GM19240 (cell line): ENCODE measurements around the gene TRMT112.
"Not testable (repeated sequence)": the region's sequence is repeated elsewhere in the genome, so short reads cannot be mapped to it uniquely, and the experiment has no call there.

ENCODE experiments used
- DNase-seq: peaks from one replicate; pipeline ENCODE4 v3.0.0; 2011; ENCODE audit warnings: low spot score; ENCODE audit not compliant: insufficient read length

Gene TRMT112

DNA sequence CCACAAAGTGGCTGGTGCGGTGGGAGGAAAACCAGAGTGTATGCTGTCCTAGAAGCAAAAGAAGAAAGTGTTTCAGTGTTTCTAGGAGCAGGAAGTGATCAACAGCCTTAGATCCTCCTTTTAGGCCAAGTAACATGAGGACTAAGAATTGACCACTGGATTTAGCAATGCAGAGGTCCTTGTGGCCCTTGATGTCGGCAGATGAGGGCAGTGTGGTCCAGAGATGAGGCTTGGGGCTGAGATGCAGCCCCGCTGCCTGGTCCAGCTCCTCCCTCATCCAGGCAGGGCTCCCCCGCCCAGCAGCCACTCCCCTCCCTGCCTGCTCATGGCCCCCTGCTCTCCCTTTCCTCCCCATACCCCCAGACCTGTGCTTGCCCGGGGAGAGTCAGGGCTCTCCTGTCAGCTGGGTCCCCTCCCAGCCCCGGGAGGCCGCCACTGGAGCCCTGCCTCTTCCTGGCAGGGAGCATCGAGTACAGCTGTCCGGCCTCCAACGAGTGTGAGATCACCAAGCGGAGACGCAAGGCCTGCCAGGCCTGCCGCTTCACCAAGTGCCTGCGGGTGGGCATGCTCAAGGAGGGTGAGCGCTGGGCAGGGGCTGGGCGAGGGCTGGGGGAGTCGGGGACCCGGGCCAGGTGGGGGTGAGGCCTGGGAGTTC lies 3.7 kb downstream of the TRMT112 start:
- DNase-seq, result no peak

DNA sequence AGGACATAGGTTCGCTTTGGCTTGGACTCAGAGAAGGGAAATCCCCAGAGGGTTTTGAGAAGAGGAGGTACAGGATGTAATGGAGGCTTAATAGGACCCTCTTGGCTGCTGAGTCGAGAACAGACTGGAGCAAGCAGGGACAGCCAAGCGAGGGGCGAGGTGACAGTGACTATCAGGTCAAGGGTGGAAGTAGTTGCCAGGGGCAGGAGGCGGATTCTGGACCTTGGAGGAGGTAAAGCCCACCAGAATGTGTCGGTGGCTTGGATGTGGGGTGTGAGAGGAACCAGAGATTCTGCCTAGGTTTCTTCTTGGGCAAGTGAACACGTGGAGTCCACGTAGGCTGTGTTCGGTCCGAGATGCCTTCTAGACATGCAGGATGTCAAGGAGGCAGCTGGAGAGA lies 4.4 kb downstream of the TRMT112 start:
- DNase-seq, result no peak

DNA sequence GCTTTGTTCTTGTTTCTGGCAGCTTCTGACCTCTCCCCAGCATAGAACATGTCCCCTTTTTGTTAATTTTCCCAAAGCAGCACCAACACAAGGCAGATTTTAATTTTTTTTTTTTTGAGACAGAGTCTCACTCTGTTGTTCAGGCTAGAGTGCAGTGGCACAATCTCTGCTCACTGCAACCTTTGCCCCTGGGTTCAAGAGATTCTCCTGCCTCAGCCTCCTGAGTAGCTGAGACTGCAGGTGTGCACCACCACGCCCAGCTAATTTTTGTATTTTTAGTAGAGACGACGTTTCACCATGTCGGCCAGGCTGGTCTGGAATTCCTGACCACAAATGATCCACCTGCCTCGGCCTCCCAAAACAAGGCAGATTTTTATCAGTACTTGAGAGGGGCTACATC lies 9.6 kb downstream of the TRMT112 start:
- not testable (repeated sequence) for DNase-seq

DNA sequence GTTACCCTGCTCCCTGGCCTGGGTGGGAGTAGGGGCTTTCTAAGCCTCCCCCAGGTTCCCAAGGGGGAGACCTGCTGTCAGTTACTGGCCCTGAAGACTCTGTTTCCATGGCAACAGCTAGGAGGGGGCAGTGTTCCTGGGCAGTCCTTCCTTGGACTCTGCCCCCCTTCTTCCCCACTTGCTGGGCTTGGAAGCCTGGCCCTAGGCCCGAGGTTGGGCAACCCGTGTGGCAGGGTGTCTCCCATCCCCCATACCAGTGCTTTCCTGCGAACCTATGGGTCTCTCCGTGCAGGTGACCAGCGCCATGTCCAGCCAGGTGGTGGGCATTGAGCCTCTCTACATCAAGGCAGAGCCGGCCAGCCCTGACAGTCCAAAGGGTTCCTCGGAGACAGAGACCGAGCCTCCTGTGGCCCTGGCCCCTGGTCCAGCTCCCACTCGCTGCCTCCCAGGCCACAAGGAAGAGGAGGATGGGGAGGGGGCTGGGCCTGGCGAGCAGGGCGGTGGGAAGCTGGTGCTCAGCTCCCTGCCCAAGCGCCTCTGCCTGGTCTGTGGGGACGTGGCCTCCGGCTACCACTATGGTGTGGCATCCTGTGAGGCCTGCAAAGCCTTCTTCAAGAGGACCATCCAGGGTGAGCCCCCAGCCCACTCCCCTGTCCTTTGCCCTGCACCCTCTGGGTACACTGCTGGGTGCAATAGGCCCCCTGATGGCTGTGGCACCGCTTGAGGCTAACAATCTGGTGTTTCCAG lies 10.3 kb downstream of the TRMT112 start:
- DNase-seq, result no peak

DNA sequence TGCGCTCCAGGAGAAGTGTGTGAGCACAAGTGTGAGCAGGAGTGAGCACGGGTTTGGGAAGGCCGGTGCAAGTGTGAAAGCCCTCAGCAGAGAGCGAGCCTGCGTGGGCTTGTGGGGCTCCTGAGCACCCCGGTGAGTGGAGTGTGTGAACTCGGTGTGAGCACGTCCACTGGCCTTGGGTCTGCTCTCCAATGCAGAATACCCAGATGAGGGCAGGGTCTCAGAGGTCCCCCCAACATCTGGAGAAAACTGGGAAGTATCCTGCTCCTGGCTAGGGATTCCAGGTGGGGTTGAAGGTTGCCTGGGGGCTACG lies 10.8 kb downstream of the TRMT112 start:
- no peak for DNase-seq

DNA sequence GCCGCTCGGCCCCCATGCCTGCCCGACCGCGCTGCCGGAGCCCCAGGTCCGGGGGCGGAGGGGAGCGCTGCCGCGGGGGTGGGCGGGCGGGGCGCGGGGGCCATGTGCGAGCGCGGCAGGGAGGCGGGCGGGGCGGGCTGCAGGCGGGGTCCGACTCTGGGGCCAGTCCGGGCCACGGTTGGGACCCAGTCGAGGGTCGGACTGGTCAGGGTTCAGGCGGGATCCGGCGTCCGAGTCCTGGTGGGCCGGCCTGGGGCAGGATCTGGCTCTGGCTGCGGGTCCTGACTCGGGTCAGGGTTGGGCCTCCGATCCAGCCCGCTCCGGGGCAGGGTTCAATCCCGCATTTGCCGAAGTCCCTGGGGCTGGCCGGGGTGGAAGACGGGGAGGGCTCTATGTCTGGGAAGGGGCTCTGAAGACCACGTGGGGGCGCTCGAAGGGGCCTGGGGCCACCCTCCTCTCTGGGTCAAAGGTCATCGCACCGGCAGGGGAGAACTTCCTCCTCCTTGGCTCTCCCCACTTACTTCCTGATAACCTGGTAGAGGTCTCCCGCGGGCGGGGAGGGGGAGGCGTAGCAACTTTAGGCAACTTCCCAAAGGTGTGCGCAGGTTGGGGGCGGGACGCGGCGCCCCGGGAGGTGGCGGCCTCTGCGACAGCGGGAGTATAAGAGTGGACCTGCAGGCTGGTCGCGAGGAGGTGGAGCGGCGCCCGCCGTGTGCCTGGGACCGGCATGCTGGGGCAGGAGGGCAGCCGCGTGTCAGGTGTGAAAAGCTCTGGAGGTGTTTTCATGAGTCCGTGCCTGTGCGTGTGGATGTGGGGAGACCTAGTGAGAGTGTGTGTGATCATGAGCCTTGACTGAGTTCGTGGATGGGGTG lies 11.4 kb downstream of the TRMT112 start:
- DNase-seq, result no peak

DNA sequence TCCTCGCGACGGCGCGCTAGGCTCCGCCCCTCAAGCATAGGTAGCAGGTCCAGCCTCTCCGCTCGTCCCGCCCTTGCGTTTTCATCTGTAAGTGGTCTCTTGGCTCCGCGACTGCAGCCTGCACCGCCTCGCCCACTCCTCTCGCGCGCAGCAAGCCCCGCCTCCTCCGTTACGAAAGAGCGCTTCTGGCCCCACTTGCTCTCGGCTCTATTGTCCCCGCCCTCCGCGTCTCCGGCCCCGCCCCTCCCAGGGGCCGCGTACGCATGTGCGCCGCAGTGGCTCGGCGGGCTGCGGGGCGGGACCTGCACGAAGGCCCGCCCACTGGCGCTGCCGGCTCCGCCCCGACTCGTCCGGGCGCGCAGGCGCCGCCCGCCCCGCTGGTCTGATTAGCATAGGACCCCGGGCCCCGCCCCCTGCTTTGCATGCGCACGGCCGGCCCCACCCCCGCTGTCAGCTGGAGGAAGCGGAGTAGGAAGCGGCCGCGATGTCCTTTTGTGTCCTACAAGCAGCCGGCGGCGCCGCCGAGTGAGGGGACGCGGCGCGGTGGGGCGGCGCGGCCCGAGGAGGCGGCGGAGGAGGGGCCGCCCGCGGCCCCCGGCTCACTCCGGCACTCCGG lies 12.2 kb downstream of the TRMT112 start, which contains the start of gene ESRRA:
ESRRA (plus strand) TSS at position 450 of the 616 bp plus-strand sequence. CDS start 1,656 bp downstream, outside the sequence.
- peak; percentile 95 for DNase-seq

DNA sequence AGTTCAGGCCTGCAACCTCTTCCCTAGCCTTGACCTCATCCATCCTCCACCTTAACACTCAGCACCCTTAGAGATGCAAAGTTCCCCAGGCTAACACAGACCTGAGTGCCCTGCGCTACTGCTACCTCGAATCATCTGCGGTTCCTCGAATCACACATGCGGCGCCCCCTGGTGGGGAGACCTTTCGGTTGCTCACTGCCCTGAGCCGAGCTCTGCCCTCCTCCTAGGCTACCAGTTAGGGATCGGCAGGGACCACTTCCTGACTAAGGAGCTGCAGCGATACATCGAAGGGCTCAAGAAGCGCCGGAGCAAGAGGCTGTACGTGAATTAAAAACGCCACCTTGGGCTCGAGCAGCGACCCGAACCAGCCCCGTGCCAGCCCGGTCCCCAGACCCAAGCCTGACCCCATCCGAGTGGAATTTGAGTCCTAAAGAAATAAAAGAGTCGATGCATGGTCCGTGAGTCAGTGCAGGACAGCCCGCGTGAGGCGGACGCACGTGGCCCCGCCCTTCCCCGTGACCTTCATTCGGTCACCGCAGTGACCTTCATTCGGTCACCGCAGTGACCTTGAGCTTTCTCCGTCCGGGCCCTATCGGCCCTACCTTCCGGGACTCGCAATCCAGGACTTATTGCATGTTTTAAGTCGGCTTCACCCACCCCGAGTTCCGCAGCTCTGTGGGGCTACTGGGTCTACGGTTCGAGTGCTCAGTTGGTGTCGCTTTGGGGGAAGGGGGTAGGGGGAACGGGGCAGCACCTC lies 12.9 kb downstream of the TRMT112 start:
- DNase-seq, result peak; percentile 93

DNA sequence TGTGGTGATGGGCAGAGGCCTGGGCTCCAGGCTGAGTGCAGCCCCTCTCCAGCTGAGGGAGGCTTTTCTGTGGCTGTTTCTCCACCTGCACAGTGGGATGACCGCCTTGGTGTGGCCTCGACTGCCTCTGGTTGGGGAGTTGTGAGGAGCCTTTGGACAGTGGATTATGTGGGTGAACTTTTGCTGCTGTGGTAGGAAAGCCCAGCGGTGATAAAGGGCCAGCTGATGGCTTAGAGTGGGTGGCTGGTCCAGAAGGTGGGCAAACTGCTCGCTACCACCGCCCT lies 13.4 kb downstream of the TRMT112 start:
- DNase-seq, result no peak

DNA sequence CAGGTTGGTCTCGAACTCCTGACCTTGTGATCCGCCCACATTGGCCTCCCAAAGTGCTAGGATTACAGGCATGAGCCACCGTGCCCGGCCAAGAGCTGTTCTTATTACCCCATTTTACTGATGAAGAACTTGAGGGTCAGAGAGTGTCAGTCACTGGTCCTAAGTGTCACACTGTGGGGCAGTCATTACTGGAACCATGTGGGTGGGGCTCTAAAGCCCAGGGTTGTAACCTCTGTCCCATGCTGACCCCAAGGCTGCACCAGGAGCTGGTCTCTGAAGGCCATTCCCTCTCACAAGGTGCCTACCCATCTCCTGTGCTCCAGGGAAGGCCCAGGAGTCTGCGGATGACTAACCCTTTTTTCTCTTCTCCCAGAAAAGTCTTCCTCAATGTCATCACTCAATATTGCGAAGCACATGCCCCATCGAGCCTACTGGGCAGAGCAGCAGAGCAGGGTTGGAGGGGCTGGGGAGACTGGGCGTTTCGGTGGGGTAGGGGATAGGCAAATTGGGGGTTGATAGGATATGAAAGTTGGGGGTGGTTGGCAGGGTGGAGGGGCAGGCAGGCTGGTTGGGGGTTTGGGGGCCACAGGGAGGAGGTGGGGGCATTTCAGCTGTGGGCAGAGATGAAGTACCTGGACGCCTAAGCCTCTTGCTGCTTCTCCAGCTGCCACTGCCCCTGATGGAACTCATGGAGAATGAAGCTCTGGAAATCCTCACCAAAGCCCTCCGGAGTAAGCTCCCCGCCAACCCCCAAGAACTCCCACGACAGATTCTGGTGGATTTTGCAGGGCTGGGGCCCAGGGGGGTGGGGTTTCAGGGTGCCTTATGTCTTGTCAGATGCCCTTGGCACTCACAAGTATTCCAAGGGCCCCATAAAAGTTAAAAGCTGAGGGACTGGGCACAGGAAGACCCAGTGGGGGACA lies 14.0 kb downstream of the TRMT112 start:
- no peak for DNase-seq

DNA sequence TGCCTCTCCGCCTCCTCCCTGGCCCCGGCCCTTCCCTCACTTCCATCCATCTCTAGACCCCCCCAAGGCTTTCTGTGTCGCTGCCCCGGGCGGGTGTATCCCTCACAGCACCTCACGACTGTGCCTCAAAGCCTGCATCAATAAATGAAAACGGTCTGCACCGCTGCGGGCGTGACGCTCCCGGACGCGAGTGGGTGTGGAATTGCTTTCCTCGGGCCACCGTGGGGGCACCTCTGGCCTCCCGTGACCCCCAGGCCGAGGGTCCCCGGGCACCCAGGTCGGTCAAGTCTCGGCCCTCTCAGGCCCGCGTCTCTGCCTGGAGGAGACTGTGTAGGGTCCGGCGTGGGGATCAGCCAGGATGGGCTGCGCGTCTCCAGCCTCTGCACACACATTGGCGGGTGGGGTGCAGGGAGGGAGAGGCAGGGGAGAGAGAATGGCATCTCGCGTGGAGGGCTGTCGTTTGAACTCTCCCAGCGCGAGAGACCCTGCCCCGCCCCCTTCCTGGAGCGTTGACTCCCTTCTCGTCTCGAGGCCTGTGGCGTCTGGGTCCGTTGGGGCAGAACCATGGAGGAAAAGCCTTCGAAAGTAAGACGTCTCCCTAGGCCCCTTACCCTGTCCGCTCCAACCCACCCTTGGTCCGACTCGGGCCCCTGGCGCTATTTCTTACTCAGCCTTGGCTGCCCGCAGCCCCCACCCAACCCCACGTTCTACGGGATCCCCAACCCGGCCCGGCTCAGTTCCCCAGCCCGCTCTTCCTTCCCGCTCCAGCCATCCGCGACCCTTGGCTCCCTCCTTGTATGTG lies 17.3 kb downstream of the TRMT112 start, which contains the start of gene CATSPERZ:
CATSPERZ (plus strand) TSS at position 512 of the 802 bp plus-strand sequence; CDS start at position 565, 53 bp downstream.
- no peak for DNase-seq

DNA sequence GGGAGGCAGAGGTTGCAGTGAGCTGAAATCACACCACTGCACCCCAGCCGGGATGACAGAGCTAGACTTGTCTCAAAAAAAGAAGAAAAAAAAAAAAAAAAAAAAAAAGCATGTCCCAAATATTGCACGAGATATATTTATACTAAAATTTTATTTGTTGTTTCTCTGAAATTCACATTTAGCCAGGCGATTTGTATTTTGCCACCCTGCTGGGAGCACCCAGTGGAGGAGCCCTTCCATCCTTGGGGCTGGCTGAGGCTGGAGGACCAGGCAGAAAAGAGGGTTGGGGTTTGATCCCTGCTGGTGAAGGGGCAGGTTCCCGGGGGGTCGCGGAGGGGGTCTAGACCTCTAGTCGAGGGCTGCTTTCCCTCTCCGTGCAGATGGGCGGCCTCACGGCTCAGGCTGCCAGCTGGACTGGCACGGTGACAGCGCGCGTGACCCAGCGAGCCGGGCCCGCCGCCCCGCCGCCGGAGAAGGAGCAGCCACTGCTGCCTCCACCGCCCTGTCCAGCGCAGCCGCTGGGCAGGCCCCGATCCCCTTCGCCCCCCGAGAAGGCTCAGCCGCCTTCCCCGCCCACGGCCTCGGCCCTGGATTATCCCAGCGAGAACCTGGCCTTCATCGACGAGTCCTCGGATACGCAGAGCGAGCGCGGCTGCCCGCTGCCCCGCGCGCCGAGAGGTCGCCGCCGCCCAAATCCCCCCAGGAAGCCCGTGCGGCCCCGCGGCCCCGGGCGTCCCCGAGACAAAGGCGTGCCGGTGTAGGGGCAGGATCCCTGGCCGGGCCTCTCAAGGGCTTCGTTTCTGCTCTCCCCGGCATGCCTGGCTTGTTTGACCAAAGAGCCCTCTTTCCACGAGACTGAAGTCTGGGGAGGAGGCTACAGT lies 18.2 kb downstream of the TRMT112 start:
- DNase-seq, result no peak

DNA sequence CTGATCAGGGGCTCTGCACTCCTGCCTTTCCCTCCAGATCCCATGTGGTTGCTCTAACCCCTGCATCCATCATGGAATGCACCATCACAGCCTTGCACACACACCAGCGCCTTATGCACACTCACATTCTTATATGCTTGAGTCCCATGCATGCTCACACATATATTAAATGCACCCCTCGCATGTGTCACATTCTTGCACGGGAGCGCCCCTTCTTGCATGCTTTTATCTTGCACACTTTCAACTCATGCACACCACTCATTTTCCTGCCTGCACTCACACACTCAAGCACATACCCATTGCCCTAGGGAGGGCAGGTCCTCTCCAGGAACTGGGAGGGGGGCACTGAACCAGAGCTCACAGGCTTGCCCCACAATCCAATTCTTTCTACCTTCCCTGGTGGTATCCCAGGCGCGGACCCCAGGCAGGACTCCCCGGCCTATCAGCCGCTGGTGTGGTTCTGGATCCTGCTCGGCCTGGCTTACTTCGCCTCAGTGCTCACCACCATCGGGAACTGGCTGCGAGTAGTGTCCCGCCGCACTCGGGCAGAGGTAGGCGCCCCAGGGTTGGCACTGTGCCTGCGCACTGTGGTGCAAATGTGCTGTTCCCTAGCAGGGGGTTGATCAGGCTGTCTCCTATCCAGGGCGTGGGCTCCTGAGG lies 19.5 kb downstream of the TRMT112 start:
- no peak for DNase-seq

DNA sequence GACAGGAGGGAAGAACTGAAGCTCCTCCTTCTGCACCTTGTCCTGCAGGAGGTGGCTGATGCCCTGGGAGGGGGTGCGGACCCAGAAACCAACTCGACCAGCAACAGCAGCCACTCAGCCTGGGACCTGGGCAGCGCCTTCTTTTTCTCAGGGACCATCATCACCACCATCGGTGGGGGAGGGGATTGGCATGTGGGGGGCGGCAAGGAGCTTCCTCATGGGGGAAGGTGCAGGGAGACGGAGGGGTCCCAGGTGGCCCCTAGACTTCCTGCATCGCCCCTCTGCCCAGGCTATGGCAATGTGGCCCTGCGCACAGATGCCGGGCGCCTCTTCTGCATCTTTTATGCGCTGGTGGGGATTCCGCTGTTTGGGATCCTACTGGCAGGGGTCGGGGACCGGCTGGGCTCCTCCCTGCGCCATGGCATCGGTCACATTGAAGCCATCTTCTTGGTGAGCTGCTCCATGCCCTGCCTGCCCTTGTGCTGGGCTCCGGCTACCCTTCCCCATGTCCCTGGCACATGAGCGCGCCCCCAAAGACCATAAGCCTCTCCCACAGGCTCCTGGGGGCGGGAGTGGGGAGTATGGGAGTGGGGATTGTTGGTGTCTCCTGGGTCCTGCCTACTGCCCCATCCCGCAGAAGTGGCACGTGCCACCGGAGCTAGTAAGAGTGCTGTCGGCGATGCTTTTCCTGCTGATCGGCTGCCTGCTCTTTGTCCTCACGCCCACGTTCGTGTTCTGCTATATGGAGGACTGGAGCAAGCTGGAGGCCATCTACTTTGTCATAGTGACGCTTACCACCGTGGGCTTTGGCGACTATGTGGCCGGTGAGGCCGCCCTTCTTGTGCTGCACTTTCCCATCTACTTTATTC lies 20.3 kb downstream of the TRMT112 start:
- DNase-seq, result no peak

DNA sequence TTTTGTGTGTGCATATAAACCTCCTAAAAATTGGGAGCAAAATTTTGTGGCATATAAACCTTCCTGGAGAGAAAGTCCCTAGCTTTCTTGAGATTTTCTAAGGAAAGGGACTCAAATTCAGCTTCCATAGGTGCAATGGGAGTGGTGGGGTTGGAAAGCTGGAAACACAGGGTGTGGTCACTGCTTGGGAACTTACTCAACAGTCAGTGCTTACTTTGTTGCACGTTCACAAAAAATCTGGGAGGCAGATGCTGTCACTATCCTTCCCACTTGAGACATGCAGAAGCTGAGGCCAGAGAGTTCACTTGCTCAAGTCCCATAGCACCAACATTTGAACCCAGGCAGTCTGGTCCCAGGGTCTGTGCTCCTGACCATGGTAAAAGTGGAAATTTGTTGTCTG lies 21.1 kb downstream of the TRMT112 start:
- DNase-seq, result no peak

DNA sequence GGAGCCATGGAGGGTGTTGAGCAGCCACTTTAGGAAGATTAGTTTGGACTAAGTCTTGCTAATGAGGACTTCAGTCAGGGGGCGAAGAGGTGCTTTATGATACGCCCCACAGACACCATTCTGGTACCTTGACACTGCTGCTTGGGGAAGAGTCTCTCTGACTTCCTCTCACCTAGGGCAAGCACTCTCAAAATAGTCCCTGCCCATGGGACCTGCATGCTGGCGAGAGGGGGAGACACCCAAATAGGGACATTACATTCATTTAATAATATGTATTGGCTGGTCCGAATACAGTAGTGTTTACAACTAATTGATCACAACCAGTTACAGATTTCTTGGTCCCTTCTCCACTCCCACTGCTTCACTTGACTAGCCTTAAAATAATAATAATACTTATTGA lies 21.6 kb downstream of the TRMT112 start:
- no peak for DNase-seq

DNA sequence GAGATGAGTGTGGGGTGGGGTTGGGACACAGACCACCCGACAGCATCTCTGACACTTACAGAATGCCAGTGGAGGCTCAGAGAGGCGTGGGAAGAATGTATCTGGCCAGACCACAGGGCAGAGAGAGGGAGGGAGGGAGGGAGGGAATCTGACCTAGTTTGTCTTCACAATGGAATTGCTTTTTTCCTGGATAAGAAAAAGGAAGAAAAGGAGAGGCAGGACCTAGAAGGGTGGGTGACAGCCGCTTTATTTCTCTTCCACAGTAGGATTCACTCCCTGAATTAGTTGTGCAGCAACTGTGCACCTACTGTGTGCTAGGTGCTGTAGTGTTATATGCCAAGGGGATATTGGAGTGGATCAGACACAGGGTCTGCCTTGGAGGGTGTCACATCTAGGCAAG lies 22.6 kb downstream of the TRMT112 start:
- no peak for DNase-seq
